ENCODE data around the gene SNX27.
"Not testable (repeated sequence)": the region's sequence is repeated elsewhere in the genome, so short reads cannot be mapped to it uniquely, and the experiment has no call there.

Gene SNX27

DNA sequence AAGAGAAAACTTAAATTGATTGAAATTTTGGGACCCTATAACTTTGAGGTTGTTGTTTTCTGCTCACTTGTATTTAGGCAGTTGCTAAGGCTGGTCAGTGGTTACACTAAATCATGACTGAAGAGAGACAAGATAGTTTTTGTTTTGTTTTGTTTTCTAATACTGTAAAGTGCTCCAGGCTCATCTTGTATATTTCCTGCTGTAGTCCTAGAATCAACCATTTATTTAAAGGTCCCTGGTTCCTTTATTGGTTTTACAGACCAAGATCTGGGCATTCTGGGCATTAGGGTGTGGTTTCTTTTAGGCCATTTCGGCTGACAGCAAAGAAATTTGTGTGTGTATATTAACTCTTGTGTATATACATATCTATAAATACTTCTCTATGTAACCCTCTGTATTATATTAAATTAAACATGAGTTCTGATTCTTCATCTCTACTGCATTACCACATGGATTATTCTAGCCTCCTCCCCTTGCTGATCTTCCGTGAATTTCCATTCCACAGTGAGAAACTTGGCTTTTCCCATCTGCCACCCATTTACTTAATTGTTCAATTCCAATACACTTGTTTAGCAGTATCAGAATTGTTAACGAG, 15.0 kb downstream of the SNX27 start:
- no peaks in the 10 kb centered on the region for H3K4me1 ChIP-seq (ENCODE audit: insufficient read depth, low read length)
- H3K4me3 ChIP-seq (ENCODE audit: low read length): no peak overlapping the region
- H3K36me3 ChIP-seq (ENCODE audit: insufficient read depth, low read length): peaks cover 7% of the 10 kb centered on the region
- no peaks in the 10 kb centered on the region for H3K27me3 ChIP-seq (ENCODE audit: insufficient read depth, low read length)
- no peak overlapping the region for H2AFZ ChIP-seq (ENCODE audit: low read depth, low read length)
- peaks cover 3% of the 10 kb centered on the region for H3K9me3 ChIP-seq (ENCODE audit: low read length)

DNA sequence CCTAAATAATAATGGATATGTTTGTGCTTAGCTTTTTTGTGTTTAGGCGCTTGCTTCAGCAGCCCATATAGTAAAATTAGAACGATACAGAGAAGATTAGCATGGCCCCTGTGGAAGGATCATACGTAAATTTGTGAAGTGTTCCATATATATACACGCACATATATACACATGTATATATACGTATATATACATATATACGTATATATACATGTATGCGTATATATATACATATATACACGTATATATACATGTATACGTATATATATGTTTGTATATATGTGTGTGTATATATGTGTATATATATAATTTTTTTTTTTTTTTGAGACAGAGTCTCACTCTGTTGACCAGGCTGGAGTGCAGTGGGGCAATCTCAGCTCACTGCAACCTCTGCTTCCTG, 17.4 kb downstream of the SNX27 start:
- Histone ChIP-seq H3K9me3 (ENCODE audit: low read length) (peaks cover 3% of the 10 kb centered on the region), H3K36me3 (ENCODE audit: insufficient read depth, low read length) (peaks cover 7% of the 10 kb centered on the region), H3K27me3 (ENCODE audit: insufficient read depth, low read length) (no peaks in the 10 kb centered on the region), H3K4me3 (ENCODE audit: low read length) (no peak overlapping the region), H3K4me1 (ENCODE audit: insufficient read depth, low read length) (peaks cover 3% of the 10 kb centered on the region), H2AFZ (ENCODE audit: low read depth, low read length) (no peak overlapping the region)

GRCh38 chr1:151635479-151636072, 23.7 kb downstream of the SNX27 start:
- no peak overlapping the region for H2AFZ ChIP-seq (ENCODE audit: low read depth, low read length)
- H3K4me3 ChIP-seq (ENCODE audit: low read length): no peak overlapping the region
- peaks cover 9% of the 10 kb centered on the region for H3K36me3 ChIP-seq (ENCODE audit: insufficient read depth, low read length)
- peaks cover 10% of the 10 kb centered on the region for H3K4me1 ChIP-seq (ENCODE audit: insufficient read depth, low read length)
- no peaks in the 10 kb centered on the region for H3K9me3 ChIP-seq (ENCODE audit: low read length)
- no peaks in the 10 kb centered on the region for H3K27me3 ChIP-seq (ENCODE audit: insufficient read depth, low read length)

DNA sequence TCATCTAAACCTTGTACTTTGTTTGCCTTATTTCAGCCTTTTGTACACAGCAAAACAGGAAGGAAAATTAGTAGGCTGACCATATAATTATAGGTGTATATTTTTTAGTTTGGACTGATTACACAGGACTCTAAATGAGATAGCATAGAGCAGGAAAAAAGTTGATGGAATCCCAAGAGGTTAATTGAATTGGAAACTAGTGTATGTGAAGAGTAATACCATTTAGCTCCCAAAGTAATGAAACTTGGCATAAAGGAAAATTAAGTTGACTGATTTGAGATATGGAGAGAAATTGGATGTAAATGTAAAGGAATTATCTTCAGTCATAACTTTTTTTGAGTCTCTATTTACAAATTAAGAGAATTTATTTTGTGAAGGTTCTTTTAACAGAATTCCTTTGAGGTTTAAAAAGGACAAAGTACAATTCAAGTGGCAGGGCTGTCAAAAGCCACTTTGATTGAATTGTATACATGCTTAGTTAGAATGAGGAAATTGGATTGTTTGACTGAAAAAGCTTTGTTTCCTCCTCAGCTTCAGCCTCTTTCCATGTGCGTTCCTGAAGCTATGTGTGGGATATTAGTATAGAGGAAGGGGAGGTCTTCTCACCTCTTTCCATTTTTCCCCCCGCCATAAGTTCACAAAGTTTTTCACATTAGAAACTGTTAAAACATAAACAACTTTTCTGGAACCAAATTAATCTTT, 26.4 kb downstream of the SNX27 start:
- H3K9me3 ChIP-seq (ENCODE audit: low read length): no peaks in the 10 kb centered on the region
- peaks cover 8% of the 10 kb centered on the region for H3K4me1 ChIP-seq (ENCODE audit: insufficient read depth, low read length)
- H3K27me3 ChIP-seq (ENCODE audit: insufficient read depth, low read length): no peaks in the 10 kb centered on the region
- peaks cover 12% of the 10 kb centered on the region for H3K36me3 ChIP-seq (ENCODE audit: insufficient read depth, low read length)
- H3K4me3 ChIP-seq (ENCODE audit: low read length): no peak overlapping the region
- no peak overlapping the region for H2AFZ ChIP-seq (ENCODE audit: low read depth, low read length)

DNA sequence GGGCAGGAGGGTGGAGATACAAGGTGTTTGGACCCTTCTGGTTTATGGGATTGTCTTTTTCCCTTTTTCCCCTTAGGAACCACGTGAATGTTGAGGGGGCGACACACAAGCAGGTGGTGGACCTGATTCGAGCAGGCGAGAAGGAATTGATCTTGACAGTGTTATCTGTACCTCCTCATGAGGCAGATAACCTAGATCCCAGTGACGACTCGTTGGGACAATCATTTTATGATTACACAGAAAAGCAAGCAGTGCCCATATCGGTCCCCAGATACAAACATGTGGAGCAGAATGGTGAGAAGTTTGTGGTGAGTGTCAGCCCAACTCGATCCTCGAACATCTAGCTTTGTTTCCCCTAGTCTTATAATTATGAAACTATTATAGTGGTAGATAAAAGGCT, 27.0 kb downstream of the SNX27 start:
- Histone ChIP-seq H2AFZ (ENCODE audit: low read depth, low read length) (no peak overlapping the region), H3K4me3 (ENCODE audit: low read length) (no peak overlapping the region), H3K36me3 (ENCODE audit: insufficient read depth, low read length) (peaks cover 12% of the 10 kb centered on the region), H3K27me3 (ENCODE audit: insufficient read depth, low read length) (no peaks in the 10 kb centered on the region), H3K4me1 (ENCODE audit: insufficient read depth, low read length) (peaks cover 7% of the 10 kb centered on the region), H3K9me3 (ENCODE audit: low read length) (no peaks in the 10 kb centered on the region)

DNA sequence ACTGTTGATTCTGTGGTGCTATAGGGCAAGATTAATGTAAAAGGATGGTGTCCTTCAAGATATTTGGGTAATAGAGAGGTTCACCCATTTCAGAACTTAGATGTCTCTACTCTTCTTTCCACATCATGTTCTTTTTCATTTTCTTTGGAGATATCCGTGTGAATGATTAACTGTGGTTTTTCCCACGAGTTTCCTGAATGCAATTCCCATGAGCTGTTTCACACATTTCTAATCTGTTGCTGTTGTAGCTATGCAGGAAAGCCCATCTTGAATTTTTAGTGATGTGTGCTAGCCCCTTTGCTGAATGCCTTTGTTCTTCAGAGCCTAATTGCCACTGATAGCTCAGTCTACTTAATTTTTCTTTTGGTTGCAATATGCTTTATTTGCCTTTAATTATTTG, 27.6 kb downstream of the SNX27 start:
- Histone ChIP-seq H3K4me3 (ENCODE audit: low read length) (no peak overlapping the region), H2AFZ (ENCODE audit: low read depth, low read length) (no peak overlapping the region), H3K36me3 (ENCODE audit: insufficient read depth, low read length) (peaks cover 12% of the 10 kb centered on the region), H3K27me3 (ENCODE audit: insufficient read depth, low read length) (no peaks in the 10 kb centered on the region), H3K4me1 (ENCODE audit: insufficient read depth, low read length) (peaks cover 7% of the 10 kb centered on the region), H3K9me3 (ENCODE audit: low read length) (no peaks in the 10 kb centered on the region)

DNA sequence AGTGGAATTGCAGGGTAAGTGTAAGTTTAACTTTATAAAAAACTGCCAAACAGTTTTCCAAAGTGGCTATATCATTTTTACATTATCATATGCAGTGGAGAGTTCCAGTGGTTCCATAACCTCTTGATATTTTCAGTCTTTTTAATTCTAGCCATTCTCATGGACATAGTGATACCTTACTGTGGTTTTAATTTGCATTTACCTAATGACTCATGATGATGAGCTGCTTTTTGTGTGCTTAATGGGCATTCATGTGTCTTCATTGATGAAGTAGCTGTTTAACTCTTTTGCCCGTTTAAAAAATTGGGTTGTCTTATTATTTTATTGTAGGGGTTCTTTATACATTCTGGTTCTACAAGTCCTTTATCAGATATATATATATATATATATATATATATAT, 29.4 kb downstream of the SNX27 start:
- Histone ChIP-seq H2AFZ (ENCODE audit: low read depth, low read length) (no peak overlapping the region), H3K36me3 (ENCODE audit: insufficient read depth, low read length) (peaks cover 14% of the 10 kb centered on the region), H3K27me3 (ENCODE audit: insufficient read depth, low read length) (no peaks in the 10 kb centered on the region), H3K4me3 (ENCODE audit: low read length) (no peak overlapping the region), H3K4me1 (ENCODE audit: insufficient read depth, low read length) (no peaks in the 10 kb centered on the region), H3K9me3 (ENCODE audit: low read length) (no peaks in the 10 kb centered on the region)

DNA sequence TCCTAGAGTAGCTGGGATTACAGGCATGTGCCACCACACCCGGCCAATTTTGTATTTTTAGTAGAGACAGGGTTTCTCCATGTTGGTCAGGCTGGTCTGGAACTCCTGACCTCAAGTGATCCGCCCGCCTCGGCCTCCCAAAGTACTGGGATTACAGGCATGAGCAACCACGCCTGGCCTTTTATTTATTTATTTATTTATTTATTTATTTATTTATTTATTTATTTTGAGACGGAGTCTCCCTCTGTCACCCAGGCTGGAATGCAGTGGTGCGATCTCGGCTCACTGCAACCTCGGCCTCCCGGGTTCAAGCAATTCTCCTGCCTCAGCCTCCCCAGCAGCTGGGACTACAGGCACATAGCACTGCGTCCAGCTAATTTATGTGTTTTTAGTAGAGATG, 31.2 kb downstream of the SNX27 start:
- not testable (repeated sequence) for H3K4me3 ChIP-seq (ENCODE audit: low read length); H3K9me3 ChIP-seq (ENCODE audit: low read length); H2AFZ ChIP-seq (ENCODE audit: low read depth, low read length); H3K4me1 ChIP-seq (ENCODE audit: insufficient read depth, low read length); H3K27me3 ChIP-seq (ENCODE audit: insufficient read depth, low read length)
- peaks cover 16% of the 10 kb centered on the region for H3K36me3 ChIP-seq (ENCODE audit: insufficient read depth, low read length)

DNA sequence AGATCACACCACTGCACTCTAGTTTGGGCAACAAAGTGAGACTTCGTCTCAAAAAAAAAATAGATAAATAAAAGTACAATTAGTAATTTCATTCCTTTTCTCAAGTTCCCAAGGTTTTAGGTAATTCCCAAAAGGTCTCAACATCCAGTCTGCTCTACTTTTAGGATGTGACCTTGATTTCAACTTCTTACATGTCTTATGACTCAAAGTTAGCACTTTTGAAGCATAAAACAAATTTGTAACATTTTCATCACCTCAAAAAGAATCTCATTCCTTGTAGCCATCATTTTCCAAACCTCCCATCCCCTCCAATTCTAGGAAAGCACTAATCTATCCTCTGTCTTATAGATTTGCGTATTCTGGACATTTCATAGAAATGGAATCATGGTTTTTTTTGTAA, 32.2 kb downstream of the SNX27 start:
- Histone ChIP-seq H3K27me3 (ENCODE audit: insufficient read depth, low read length) (no peaks in the 10 kb centered on the region), H3K4me3 (ENCODE audit: low read length) (no peak overlapping the region), H2AFZ (ENCODE audit: low read depth, low read length) (no peak overlapping the region), H3K9me3 (ENCODE audit: low read length) (peaks cover 3% of the 10 kb centered on the region), H3K36me3 (ENCODE audit: insufficient read depth, low read length) (peaks cover 13% of the 10 kb centered on the region), H3K4me1 (ENCODE audit: insufficient read depth, low read length) (no peaks in the 10 kb centered on the region)

GRCh38 chr1:151653397-151653796, 41.5 kb downstream of the SNX27 start:
- Histone ChIP-seq H3K4me3 (ENCODE audit: low read length) (no peak overlapping the region), H3K27me3 (ENCODE audit: insufficient read depth, low read length) (no peaks in the 10 kb centered on the region), H2AFZ (ENCODE audit: low read depth, low read length) (no peak overlapping the region), H3K4me1 (ENCODE audit: insufficient read depth, low read length) (no peaks in the 10 kb centered on the region), H3K9me3 (ENCODE audit: low read length) (peaks cover 8% of the 10 kb centered on the region), H3K36me3 (ENCODE audit: insufficient read depth, low read length) (peaks cover 20% of the 10 kb centered on the region)

GRCh38 chr1:151655371-151655770, 43.5 kb downstream of the SNX27 start:
- no peak overlapping the region for H3K4me3 ChIP-seq (ENCODE audit: low read length)
- no peaks in the 10 kb centered on the region for H3K4me1 ChIP-seq (ENCODE audit: insufficient read depth, low read length)
- no peak overlapping the region for H2AFZ ChIP-seq (ENCODE audit: low read depth, low read length)
- peaks cover 24% of the 10 kb centered on the region for H3K36me3 ChIP-seq (ENCODE audit: insufficient read depth, low read length)
- no peaks in the 10 kb centered on the region for H3K27me3 ChIP-seq (ENCODE audit: insufficient read depth, low read length)
- H3K9me3 ChIP-seq (ENCODE audit: low read length): peaks cover 6% of the 10 kb centered on the region

- Histone ChIP-seq H3K4me1 (ENCODE audit: insufficient read depth, low read length) (no peaks in the 10 kb centered on the region), H3K4me3 (ENCODE audit: low read length) (no peak overlapping the region), H3K27me3 (ENCODE audit: insufficient read depth, low read length) (no peaks in the 10 kb centered on the region), H3K9me3 (ENCODE audit: low read length) (no peaks in the 10 kb centered on the region), H2AFZ (ENCODE audit: low read depth, low read length) (no peak overlapping the region), H3K36me3 (ENCODE audit: insufficient read depth, low read length) (peaks cover 47% of the 10 kb centered on the region)
Observed at GRCh38 chr1:151661751-151662150, 49.9 kb downstream of the SNX27 start.

GRCh38 chr1:151668090-151668489, 56.2 kb downstream of the SNX27 start:
- Histone ChIP-seq H2AFZ (ENCODE audit: low read depth, low read length) (no peak overlapping the region), H3K9me3 (ENCODE audit: low read length) (peaks cover 7% of the 10 kb centered on the region), H3K4me1 (ENCODE audit: insufficient read depth, low read length) (no peaks in the 10 kb centered on the region), H3K27me3 (ENCODE audit: insufficient read depth, low read length) (no peaks in the 10 kb centered on the region), H3K4me3 (ENCODE audit: low read length) (no peak overlapping the region), H3K36me3 (ENCODE audit: insufficient read depth, low read length) (peaks cover 37% of the 10 kb centered on the region)

All from neuron (in vitro differentiated cells).